ENCODE results near the gene ACKR4.
"Not testable (repeated sequence)": the region's sequence is repeated elsewhere in the genome, so short reads cannot be mapped to it uniquely, and the experiment has no call there.

The ACKR4 gene

GRCh38 chr3:132595014-132595413 is 2.1 kb upstream of the ACKR4 start:
- DNase-seq: no peak

- DNase-seq: no peak
Measured at GRCh38 chr3:132596326-132596725, 744 bp upstream of the ACKR4 start.

- DNase-seq: no peak
Measured at GRCh38 chr3:132597660-132598059, 590 bp downstream of the ACKR4 start.

- no peak for DNase-seq
Measured at GRCh38 chr3:132598181-132598580, 1.1 kb downstream of the ACKR4 start.

GRCh38 chr3:132600614-132601013 is 3.5 kb downstream of the ACKR4 start:
- not testable (repeated sequence) for DNase-seq

- no peak for DNase-seq
Measured at GRCh38 chr3:132605374-132605792, 8.3 kb downstream of the ACKR4 start.

- DNase-seq: no peak
Measured at GRCh38 chr3:132606085-132606484, 9.0 kb downstream of the ACKR4 start.

- not testable (repeated sequence) for DNase-seq
Measured at GRCh38 chr3:132606620-132607019, 9.6 kb downstream of the ACKR4 start.

GRCh38 chr3:132615301-132615700 is 18.2 kb downstream of the ACKR4 start:
- DNase-seq: not testable (repeated sequence)

- DNase-seq: no peak
Measured at GRCh38 chr3:132615881-132616280, 18.8 kb downstream of the ACKR4 start.

GRCh38 chr3:132616780-132617179 is 19.7 kb downstream of the ACKR4 start:
- no peak for DNase-seq

- DNase-seq: no peak
Measured at GRCh38 chr3:132622148-132622547, 25.1 kb downstream of the ACKR4 start.

GRCh38 chr3:132622761-132623160 is 25.7 kb downstream of the ACKR4 start:
- no peak for DNase-seq

GRCh38 chr3:132623646-132624045 is 26.6 kb downstream of the ACKR4 start:
- DNase-seq: no peak

- DNase-seq: no peak
Measured at GRCh38 chr3:132624790-132625189, 27.7 kb downstream of the ACKR4 start.

GRCh38 chr3:132625613-132626012 is 28.5 kb downstream of the ACKR4 start:
- DNase-seq: no peak

GRCh38 chr3:132626955-132627354 is 29.9 kb downstream of the ACKR4 start:
- DNase-seq: no peak

GRCh38 chr3:132628157-132628556 is 31.1 kb downstream of the ACKR4 start:
- DNase-seq: no peak

GRCh38 chr3:132629928-132630327 is 32.9 kb downstream of the ACKR4 start:
- DNase-seq: no peak

GRCh38 chr3:132630612-132631011 is 33.5 kb downstream of the ACKR4 start:
- no peak for DNase-seq

GRCh38 chr3:132635052-132635451 is 38.0 kb downstream of the ACKR4 start:
- no peak for DNase-seq

- DNase-seq: no peak
Measured at GRCh38 chr3:132637590-132637989, 40.5 kb downstream of the ACKR4 start.

GRCh38 chr3:132638706-132639105 is 41.6 kb downstream of the ACKR4 start:
- no peak for DNase-seq

- not testable (repeated sequence) for DNase-seq
Measured at GRCh38 chr3:132641427-132641826, 44.4 kb downstream of the ACKR4 start.

- DNase-seq: no peak
Measured at GRCh38 chr3:132641837-132642538, 44.9 kb downstream of the ACKR4 start.
